Smooth muscle cell (in vitro differentiated cells): Measurements from ENCODE around the gene TAS1R3. TPM values are rescaled to one million over a fixed set of nuclear protein-coding genes. Genes with fewer than 3 reads are reported as not detected.

Experiments
- DNase-seq: peaks from one replicate; lab custom pipeline; 2025; ENCODE audit not compliant: unreplicated experiment; lab: John Stamatoyannopoulos, UW
- H2AFZ ChIP-seq: fragments of 200-600 bp; sonication (generic); 2 replicates; pipeline ENCODE4 v1.6.0; 2016; ENCODE audit warnings: antibody characterized with exemption, low read depth, mild to moderate bottlenecking
- H3F3A ChIP-seq: fragments of 200-600 bp; sonication (generic); 2 replicates; pipeline ENCODE4 v1.6.0; 2017; ENCODE audit warnings: antibody characterized with exemption, low read depth
- H3K27ac ChIP-seq: fragments of 200-600 bp; sonication (generic); 2 replicates; pipeline ENCODE4 v1.5.1; 2016; ENCODE audit warnings: low read depth, mild to moderate bottlenecking
- H3K27me3 ChIP-seq: fragments of 200-600 bp; sonication (generic); 2 replicates; pipeline ENCODE4 v1.6.1; 2016; ENCODE audit warnings: low read depth, mild to moderate bottlenecking
- H3K36me3 ChIP-seq: fragments of 200-600 bp; sonication (generic); 2 replicates; pipeline ENCODE4 v1.5.1; 2016; ENCODE audit warnings: low read depth
- H3K4me1 ChIP-seq: fragments of 200-600 bp; sonication (generic); 2 replicates; pipeline ENCODE4 v1.5.1; 2016; ENCODE audit warnings: low read depth
- H3K4me2 ChIP-seq: fragments of 200-600 bp; sonication (generic); 2 replicates; pipeline ENCODE4 v1.6.0; 2016; ENCODE audit warnings: mild to moderate bottlenecking
- H3K4me3 ChIP-seq: fragments of 200-600 bp; sonication (generic); 2 replicates; pipeline ENCODE4 v1.5.1; 2016; ENCODE audit warnings: mild to moderate bottlenecking
- H3K79me2 ChIP-seq: fragments of 200-600 bp; sonication (generic); 2 replicates; pipeline ENCODE4 v1.6.0; 2016; ENCODE audit warnings: low read depth, mild to moderate bottlenecking
- H3K9ac ChIP-seq: fragments of 200-600 bp; sonication (generic); 2 replicates; pipeline ENCODE4 v1.6.0; 2016; ENCODE audit warnings: low read depth
- H3K9me3 ChIP-seq: fragments of 200-600 bp; sonication (generic); replicated peaks from 2 replicates; pipeline ENCODE4 v1.5.1; 2016; ENCODE audit warnings: low read depth
- H4K20me1 ChIP-seq: fragments of 200-600 bp; sonication (generic); 2 replicates; pipeline ENCODE4 v1.6.0; 2016; ENCODE audit warnings: low read depth
- CTCF ChIP-seq: fragments of 200-600 bp; sonication (generic); IDR thresholded peaks from 2 replicates; pipeline ENCODE4 v1.5.1; 2017; ENCODE audit warnings: borderline replicate concordance, mild to moderate bottlenecking, antibody characterized with exemption; ENCODE audit not compliant: insufficient read depth, poor library complexity, severe bottlenecking
- WGBS: methylation state at CpG from one replicate; pipeline ENCODE4 v1.1.7; 2016; ENCODE audit warnings: low lambda C conversion rate; 5-methylcytosine and 5-hydroxymethylcytosine counted together
- polyA plus RNA-seq: library from polyadenylated mRNA; unstranded; fragments of >200 nt; fragmentation: Nextera tagmentation; extraction: Ambion mirVana; gene quantifications from 2 replicates; pipeline ENCODE4 v1.2.1, GENCODE V29; 2016
- total RNA-seq: library from RNA; depleted of rRNA; stranded (reverse); fragments of >200 nt; gene quantifications from 2 replicates; pipeline ENCODE4 v1.2.3, GENCODE V29; 2014

The TAS1R3 gene
- total and polyA plus RNA-seq, 2 experiments from 2014 or later: 0.18 to 0.39 TPM

- H4K20me1 ChIP-seq: peaks cover 6% of the 10 kb centered on the region
- H2AFZ ChIP-seq: no peak overlapping the region
- DNase-seq: no peak
- no peaks in the 10 kb centered on the region for H3K27me3 ChIP-seq
- no peak overlapping the region for H3K9ac ChIP-seq
- no peaks in the 10 kb centered on the region for H3K36me3 ChIP-seq
- no peaks in the 10 kb centered on the region for H3K79me2 ChIP-seq
- no peak overlapping the region for H3K4me2 ChIP-seq
- TF ChIP-seq CTCF: no peak
- H3K4me3 ChIP-seq: no peak overlapping the region
- no peaks in the 10 kb centered on the region for H3K9me3 ChIP-seq
- no peak overlapping the region for H3K27ac ChIP-seq
- H3K4me1 ChIP-seq: no peaks in the 10 kb centered on the region
- 92% methylated on average over 8 of the region's 9 CpGs for WGBS
- no peaks in the 10 kb centered on the region for H3F3A ChIP-seq
These were observed 38.7 kb upstream of the TAS1R3 start for GRCh38 chr1:1292442-1292779.

GRCh38 chr1:1292851-1293250 lies 38.2 kb upstream of the TAS1R3 start:
- Histone ChIP-seq H3K9ac (no peak overlapping the region), H3K9me3 (no peaks in the 10 kb centered on the region), H2AFZ (no peak overlapping the region), H3K79me2 (no peaks in the 10 kb centered on the region), H3F3A (no peaks in the 10 kb centered on the region), H3K27ac (no peak overlapping the region), H3K36me3 (no peaks in the 10 kb centered on the region), H3K4me3 (no peak overlapping the region), H3K4me2 (no peak overlapping the region), H3K27me3 (no peaks in the 10 kb centered on the region), H4K20me1 (peaks cover 6% of the 10 kb centered on the region), H3K4me1 (no peaks in the 10 kb centered on the region)
- no peak for DNase-seq
- TF ChIP-seq CTCF: no peak
- WGBS: 98% methylated on average over 18 of the region's 18 CpGs

GRCh38 chr1:1293263-1294249 lies 37.5 kb upstream of the TAS1R3 start:
- no peaks in the 10 kb centered on the region for H3K27me3 ChIP-seq
- no peaks in the 10 kb centered on the region for H3K9me3 ChIP-seq
- no peaks in the 10 kb centered on the region for H3K79me2 ChIP-seq
- H3K9ac ChIP-seq: no peak overlapping the region
- DNase-seq: no peak
- H3K36me3 ChIP-seq: no peaks in the 10 kb centered on the region
- H3K4me2 ChIP-seq: no peak overlapping the region
- TF ChIP-seq CTCF: no peak
- no peak overlapping the region for H3K4me3 ChIP-seq
- 82% methylated on average over 43 of the region's 94 CpGs for WGBS
- H2AFZ ChIP-seq: no peak overlapping the region
- H4K20me1 ChIP-seq: peaks cover 7% of the 10 kb centered on the region
- no peak overlapping the region for H3K27ac ChIP-seq
- no peaks in the 10 kb centered on the region for H3K4me1 ChIP-seq
- no peaks in the 10 kb centered on the region for H3F3A ChIP-seq
